Measurements from ENCODE around the gene DNAH3.

Gene DNAH3

GRCh38 chr16:20940871-20941635, 209.6 kb downstream of the DNAH3 start:
- no peak for TF ChIP-seq CTCF (IDR thresholded peaks at IDR 0.05; ENCODE audit: insufficient read depth, low read length, missing control alignments)
- no peak for DNase-seq (ENCODE audit: low read depth, low spot score)
- ChIA-PET CTCF (no interaction called here), POLR2A (no interaction called here)
- H3K4me3 ChIP-seq (ENCODE audit: low read depth, low read length): no peak overlapping the region

- ChIA-PET POLR2A (no interaction called here), CTCF (interaction anchor here (2.1 kb wide), 1 partner anchor 90 kb away, joined by 11 read pairs; no protein-coding TSS in a partner anchor)
- no peak overlapping the region for H3K4me3 ChIP-seq (ENCODE audit: low read depth, low read length)
- TF ChIP-seq CTCF (IDR thresholded peaks at IDR 0.05; ENCODE audit: insufficient read depth, low read length, missing control alignments): no peak
- DNase-seq (ENCODE audit: low read depth, low spot score): no peak
Measured at GRCh38 chr16:20939611-20940010, 211.0 kb downstream of the DNAH3 start.

GRCh38 chr16:20938426-20938825, 212.2 kb downstream of the DNAH3 start:
- TF ChIP-seq CTCF (IDR thresholded peaks at IDR 0.05; ENCODE audit: insufficient read depth, low read length, missing control alignments): no peak
- POLR2A ChIA-PET: no interaction called here
- DNase-seq (ENCODE audit: low read depth, low spot score): no peak
- H3K4me3 ChIP-seq (ENCODE audit: low read depth, low read length): no peak overlapping the region
- CTCF ChIA-PET: interaction anchor here (2.1 kb wide), 1 partner anchor 89 kb away, joined by 11 read pairs; no protein-coding TSS in a partner anchor

- ChIA-PET CTCF (interaction anchor here (2.1 kb wide), 1 partner anchor 88 kb away, joined by 11 read pairs; no protein-coding TSS in a partner anchor), POLR2A (no interaction called here)
- H3K4me3 ChIP-seq (ENCODE audit: low read depth, low read length): no peak overlapping the region
- no peak for TF ChIP-seq CTCF (IDR thresholded peaks at IDR 0.05; ENCODE audit: insufficient read depth, low read length, missing control alignments)
- no peak for DNase-seq (ENCODE audit: low read depth, low spot score)
Measured at GRCh38 chr16:20937736-20938135, 212.9 kb downstream of the DNAH3 start.

- H3K4me3 ChIP-seq (ENCODE audit: low read depth, low read length): no peak overlapping the region
- ChIA-PET CTCF (no interaction called here), POLR2A (no interaction called here)
- DNase-seq (ENCODE audit: low read depth, low spot score): no peak
- TF ChIP-seq CTCF (IDR thresholded peaks at IDR 0.05; ENCODE audit: insufficient read depth, low read length, missing control alignments): no peak
Measured at GRCh38 chr16:20933589-20933988, 217.1 kb downstream of the DNAH3 start.

- TF ChIP-seq CTCF (IDR thresholded peaks at IDR 0.05; ENCODE audit: insufficient read depth, low read length, missing control alignments): no peak
- ChIA-PET POLR2A (interaction anchor here (0.7 kb wide), 1 partner anchor 232 kb away, joined by 3 read pairs; no protein-coding TSS in a partner anchor), CTCF (interaction anchor here (1.4 to 2.0 kb wide), 2 partner anchors 81 to 168 kb away, joined by 3 to 5 read pairs; no protein-coding TSS in a partner anchor)
- DNase-seq (ENCODE audit: low read depth, low spot score): no peak
- no peak overlapping the region for H3K4me3 ChIP-seq (ENCODE audit: low read depth, low read length)
Measured at GRCh38 chr16:20931066-20931600, 219.5 kb downstream of the DNAH3 start.
